DND-41 (cell line): ENCODE measurements around the gene PNLIP.

Source experiments
- ATAC-seq: fragments of 200-7000 bp; cut with Tn5 transposase; 3 replicates; pipeline ENCODE4 v1.9.1; 2021; ENCODE audit warnings: low read depth; ENCODE audit not compliant: insufficient read depth
- DNase-seq: peaks from one replicate; pipeline ENCODE4 v3.0.0-alpha.2; 2020
- H2AFZ ChIP-seq: 2 replicates; pipeline ENCODE4 v1.6.0; 2012; ENCODE audit warnings: low read depth, low read length
- H3K27ac ChIP-seq: 2 replicates; pipeline ENCODE4 v1.5.1; 2012; ENCODE audit warnings: low read length, inconsistent platforms
- H3K27me3 ChIP-seq: fragments of 200-600 bp; sonication (generic); 2 replicates; pipeline ENCODE4 v1.6.0; 2012; ENCODE audit warnings: low read length, mild to moderate bottlenecking, inconsistent platforms; ENCODE audit not compliant: insufficient read depth, poor library complexity
- H3K36me3 ChIP-seq: 2 replicates; pipeline ENCODE4 v1.5.1; 2012; ENCODE audit warnings: low read length, inconsistent platforms; ENCODE audit not compliant: insufficient read depth
- H3K4me1 ChIP-seq: 2 replicates; pipeline ENCODE4 v1.5.1; 2012; ENCODE audit warnings: mild to moderate bottlenecking, low read length; ENCODE audit not compliant: insufficient read depth
- H3K4me2 ChIP-seq: 2 replicates; pipeline ENCODE4 v1.6.0; 2012; ENCODE audit warnings: mild to moderate bottlenecking, moderate library complexity, low read length, inconsistent platforms; ENCODE audit not compliant: insufficient read depth
- H3K4me3 ChIP-seq, 2 experiments: fragments of 200-600 bp in 1 of 2; shearing (Covaris generic) in 1 of 2; 2 replicates each; pipeline ENCODE4 v1.5.1; 2012 to 2016; ENCODE audit warnings: inconsistent platforms in 2 of 2, low read length in 2 of 2, mild to moderate bottlenecking in 2 of 2, low read depth in 1 of 2, moderate library complexity in 1 of 2
- H3K79me2 ChIP-seq: 2 replicates; pipeline ENCODE4 v1.6.0; 2012; ENCODE audit warnings: low read length, inconsistent platforms; ENCODE audit not compliant: insufficient read depth
- H3K9ac ChIP-seq: 2 replicates; pipeline ENCODE4 v1.6.0; 2012; ENCODE audit warnings: low read depth, mild to moderate bottlenecking, inconsistent platforms, low read length, moderate library complexity
- H3K9me3 ChIP-seq: 2 replicates; pipeline ENCODE4 v1.5.1; 2012; ENCODE audit warnings: low read length, moderate library complexity, mild to moderate bottlenecking, inconsistent platforms; ENCODE audit not compliant: insufficient read depth, severe bottlenecking
- H4K20me1 ChIP-seq: 2 replicates; pipeline ENCODE4 v1.6.0; 2012; ENCODE audit warnings: low read length; ENCODE audit not compliant: insufficient read depth
- EZH2 ChIP-seq: IDR thresholded peaks from 3 replicates; pipeline ENCODE4 v1.6.1; 2012; ENCODE audit warnings: borderline replicate concordance, low read depth, mild to moderate bottlenecking, moderate library complexity, low read length, inconsistent platforms; ENCODE audit not compliant: severe bottlenecking
- TF ChIP-seq, protein P1 (sequence below): IDR thresholded peaks from 2 replicates; pipeline ENCODE4 v1.5.1; 2012; ENCODE audit warnings: borderline replicate concordance, low read length, moderate library complexity, mild to moderate bottlenecking; ENCODE audit not compliant: poor library complexity, severe bottlenecking; ENCODE audit errors: extremely low read depth

The PNLIP gene

DNA sequence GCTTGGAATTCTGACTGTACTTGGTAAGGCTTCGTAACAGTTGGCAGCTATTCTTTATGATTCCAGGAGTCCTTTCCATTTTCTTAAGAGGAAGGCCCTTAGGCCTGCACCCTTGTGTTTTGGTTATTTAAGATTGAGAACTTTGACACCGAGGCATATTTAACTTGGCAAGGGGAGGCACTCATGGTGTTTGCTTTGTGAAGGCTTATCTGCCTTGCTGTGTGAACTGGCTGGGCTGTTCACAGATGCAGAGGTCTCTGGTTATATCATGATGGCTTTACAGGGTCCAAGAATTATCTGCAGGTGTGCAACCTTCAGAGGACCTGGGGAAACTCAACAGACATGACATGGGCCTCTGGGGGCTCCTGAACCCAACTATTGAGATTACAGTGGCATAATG is 44.2 kb downstream of the PNLIP start:
- TF ChIP-seq, protein P1, sequence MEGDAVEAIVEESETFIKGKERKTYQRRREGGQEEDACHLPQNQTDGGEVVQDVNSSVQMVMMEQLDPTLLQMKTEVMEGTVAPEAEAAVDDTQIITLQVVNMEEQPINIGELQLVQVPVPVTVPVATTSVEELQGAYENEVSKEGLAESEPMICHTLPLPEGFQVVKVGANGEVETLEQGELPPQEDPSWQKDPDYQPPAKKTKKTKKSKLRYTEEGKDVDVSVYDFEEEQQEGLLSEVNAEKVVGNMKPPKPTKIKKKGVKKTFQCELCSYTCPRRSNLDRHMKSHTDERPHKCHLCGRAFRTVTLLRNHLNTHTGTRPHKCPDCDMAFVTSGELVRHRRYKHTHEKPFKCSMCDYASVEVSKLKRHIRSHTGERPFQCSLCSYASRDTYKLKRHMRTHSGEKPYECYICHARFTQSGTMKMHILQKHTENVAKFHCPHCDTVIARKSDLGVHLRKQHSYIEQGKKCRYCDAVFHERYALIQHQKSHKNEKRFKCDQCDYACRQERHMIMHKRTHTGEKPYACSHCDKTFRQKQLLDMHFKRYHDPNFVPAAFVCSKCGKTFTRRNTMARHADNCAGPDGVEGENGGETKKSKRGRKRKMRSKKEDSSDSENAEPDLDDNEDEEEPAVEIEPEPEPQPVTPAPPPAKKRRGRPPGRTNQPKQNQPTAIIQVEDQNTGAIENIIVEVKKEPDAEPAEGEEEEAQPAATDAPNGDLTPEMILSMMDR: no peak
- TF ChIP-seq EZH2: no peak
- no peak for ATAC-seq
- Histone ChIP-seq H3K9me3 (no peaks in the 10 kb centered on the region), H3K36me3 (no peaks in the 10 kb centered on the region), H2AFZ (no peak overlapping the region), H3K27me3 (no peaks in the 10 kb centered on the region), H3K9ac (no peak overlapping the region), H3K27ac (no peak overlapping the region), H3K79me2 (no peaks in the 10 kb centered on the region), H4K20me1 (no peaks in the 10 kb centered on the region), H3K4me1 (no peaks in the 10 kb centered on the region), H3K4me2 (no peak overlapping the region), H3K4me3 (no peak overlapping the region)
- no peak for DNase-seq

GRCh38 chr10:116590590-116591444 is 45.1 kb downstream of the PNLIP start, which contains the start of gene PNLIPRP1:
TSS of gene PNLIPRP1 (plus strand) at chr10:116590959. CDS start at chr10:116591130, 171 bp downstream.
- DNase-seq (no peak), ATAC-seq (no peak)
- no peaks in the 10 kb centered on the region for H3K36me3 ChIP-seq
- H3K9me3 ChIP-seq: no peaks in the 10 kb centered on the region
- no peak within 1 kb of the TSS for H3K4me3 ChIP-seq
- no peaks in the 10 kb centered on the region for H3K4me1 ChIP-seq
- no peaks in the 10 kb centered on the region for H3K27me3 ChIP-seq
- H3K9ac ChIP-seq: no peak within 1 kb of the TSS
- H3K27ac ChIP-seq: no peak within 1 kb of the TSS
- no peak within 1 kb of the TSS for H2AFZ ChIP-seq
- H4K20me1 ChIP-seq: no peaks in the 10 kb centered on the region
- H3K4me2 ChIP-seq: no peak within 1 kb of the TSS
- no peaks in the 10 kb centered on the region for H3K79me2 ChIP-seq
- TF ChIP-seq, protein P1: no peak
- no peak for TF ChIP-seq EZH2

GRCh38 chr10:116593139-116593740 is 47.5 kb downstream of the PNLIP start:
- no peak overlapping the region for H3K4me3 ChIP-seq
- H4K20me1 ChIP-seq: no peaks in the 10 kb centered on the region
- no peak overlapping the region for H3K27ac ChIP-seq
- H3K4me2 ChIP-seq: no peak overlapping the region
- H3K27me3 ChIP-seq: no peaks in the 10 kb centered on the region
- H3K9ac ChIP-seq: no peak overlapping the region
- no peaks in the 10 kb centered on the region for H3K79me2 ChIP-seq
- TF ChIP-seq EZH2: no peak
- TF ChIP-seq, protein P1: no peak
- no peak for ATAC-seq
- no peak for DNase-seq
- no peak overlapping the region for H2AFZ ChIP-seq
- H3K36me3 ChIP-seq: no peaks in the 10 kb centered on the region
- H3K4me1 ChIP-seq: no peaks in the 10 kb centered on the region
- no peaks in the 10 kb centered on the region for H3K9me3 ChIP-seq
